ENCODE results near the gene PPP2R2C.

Gene PPP2R2C

DNA sequence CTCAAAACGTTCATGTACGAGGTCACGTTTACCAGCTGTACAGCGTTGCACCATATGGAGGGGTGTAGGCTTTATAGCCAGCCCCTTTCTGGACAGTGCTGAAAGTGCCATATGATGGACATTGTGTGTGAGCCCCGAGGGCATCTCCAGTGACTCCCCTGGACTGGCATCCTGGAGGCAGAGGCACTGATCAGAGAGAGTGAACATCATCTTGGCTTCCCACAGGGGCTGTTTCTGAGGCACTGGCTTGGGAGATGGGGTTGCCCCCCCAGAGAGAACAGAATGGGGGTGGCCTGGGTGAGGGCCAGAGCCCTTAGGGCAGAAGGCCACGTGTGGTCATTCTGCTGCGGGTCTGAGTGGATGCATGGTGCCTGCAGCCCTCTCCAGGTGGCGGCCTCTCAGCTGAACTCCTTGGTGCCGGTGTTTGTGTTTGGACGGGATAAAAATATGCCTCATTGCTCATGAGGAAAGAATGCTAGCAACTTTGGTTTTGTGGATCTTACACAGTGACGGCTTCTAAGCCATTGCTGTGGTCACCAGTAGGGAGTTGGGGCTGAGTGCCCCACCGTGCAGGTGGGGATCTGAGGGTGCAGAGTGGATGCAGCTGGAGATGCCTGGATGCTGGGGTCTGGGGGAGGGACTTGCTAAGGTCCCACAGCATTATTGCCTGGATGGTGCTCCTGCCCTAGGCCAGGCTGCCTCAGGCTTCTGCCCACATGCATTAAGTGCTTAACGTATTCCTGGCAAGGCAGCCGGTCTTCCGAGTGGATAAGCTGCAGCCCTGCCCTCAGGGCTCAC, 199.4 kb downstream of the PPP2R2C start:
- in situ Hi-C loops (cut with MboI; ENCODE audit: low sequenced_read_pairs), result loop anchor here (25.0 kb wide), 1 partner anchor 814 kb away; no protein-coding TSS in a partner anchor
- DNase-seq (ENCODE audit: low spot score in 2 of 2), result no peak
- H3K4me1 ChIP-seq, result peaks cover 4% of the 10 kb centered on the region
- no peaks in the 10 kb centered on the region for H3K9me3 ChIP-seq
- H3K4me3 ChIP-seq, result no peak overlapping the region
- H3K27me3 ChIP-seq (ENCODE audit: low read depth), result no peaks in the 10 kb centered on the region
- H3K36me3 ChIP-seq (replicated peaks), result no peaks in the 10 kb centered on the region; the same call in 1 of the 2 replicates

DNA sequence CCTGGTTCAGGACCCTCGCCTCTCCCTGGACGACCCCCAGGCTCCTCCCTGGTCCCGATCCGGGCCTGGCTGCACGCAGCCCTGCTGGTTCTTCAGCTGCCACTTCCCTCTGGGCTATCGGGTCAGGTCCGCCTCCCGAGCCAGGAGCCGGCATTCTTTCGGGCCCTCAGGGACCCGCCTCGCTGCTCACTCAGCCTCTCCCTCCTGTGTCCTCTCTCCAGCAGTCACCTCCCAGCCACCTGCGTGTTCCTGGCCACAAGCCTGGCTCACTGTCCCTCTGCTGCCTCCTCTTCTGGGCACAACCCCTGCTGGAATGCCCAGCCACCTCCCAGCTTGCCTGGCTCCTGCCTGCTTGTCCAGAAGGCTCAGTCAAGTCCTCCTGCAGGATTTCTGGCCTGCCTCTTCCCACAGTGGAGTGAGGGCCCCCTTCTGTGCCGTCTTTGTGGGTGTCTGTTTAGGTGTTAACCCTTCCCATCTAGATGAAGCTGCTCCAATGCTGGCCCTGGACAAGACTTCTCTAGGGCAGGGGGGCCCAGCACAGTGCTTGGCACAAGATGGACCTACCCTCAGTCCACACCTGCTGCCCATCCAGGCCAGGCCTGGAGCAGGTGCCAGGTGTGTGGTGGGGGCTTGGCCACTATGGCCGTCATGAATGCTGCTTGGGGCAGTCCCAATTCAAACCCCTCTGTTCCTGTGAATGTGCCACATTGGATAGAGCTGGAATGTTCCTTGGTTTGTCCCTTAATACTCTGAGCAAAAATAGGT, 200.5 kb downstream of the PPP2R2C start:
- Histone ChIP-seq H3K36me3 (replicated peaks) (no peaks in the 10 kb centered on the region; the same call in 1 of the 2 replicates), H3K4me3 (no peak overlapping the region), H3K4me1 (peaks cover 4% of the 10 kb centered on the region), H3K27me3 (ENCODE audit: low read depth) (no peaks in the 10 kb centered on the region), H3K9me3 (no peaks in the 10 kb centered on the region)
- DNase-seq (ENCODE audit: low spot score in 2 of 2), result no peak
- in situ Hi-C loops (cut with MboI; ENCODE audit: low sequenced_read_pairs), result loop anchor here (25.0 kb wide), 1 partner anchor 815 kb away; no protein-coding TSS in a partner anchor

DNA sequence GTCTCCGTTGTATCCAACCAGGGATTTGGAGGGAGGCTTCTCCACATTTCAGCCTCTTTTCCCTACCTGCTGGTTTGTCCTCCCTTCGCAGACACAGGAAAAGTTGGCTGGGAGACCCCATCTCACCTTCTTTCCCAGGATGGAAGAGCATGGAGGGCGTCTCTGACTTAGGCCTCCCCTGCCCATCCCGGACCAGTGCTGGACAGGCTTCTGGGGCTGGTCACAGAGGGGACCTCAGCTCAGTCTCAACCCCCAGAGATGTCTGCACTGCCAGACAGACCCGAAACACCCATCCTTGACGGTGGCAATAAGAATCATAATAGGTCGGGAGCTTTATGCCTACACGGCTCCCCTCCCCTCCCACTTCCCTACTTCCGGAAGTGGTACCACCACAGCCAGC, 201.2 kb downstream of the PPP2R2C start:
- Histone ChIP-seq H3K36me3 (replicated peaks) (no peaks in the 10 kb centered on the region; the same call in 1 of the 2 replicates), H3K4me1 (peaks cover 4% of the 10 kb centered on the region), H3K9me3 (no peaks in the 10 kb centered on the region), H3K4me3 (no peak overlapping the region), H3K27me3 (ENCODE audit: low read depth) (no peaks in the 10 kb centered on the region)
- in situ Hi-C loops (cut with MboI; ENCODE audit: low sequenced_read_pairs), result loop anchor here (25.0 kb wide), 1 partner anchor 816 kb away; no protein-coding TSS in a partner anchor
- no peak for DNase-seq (ENCODE audit: low spot score in 2 of 2)

DNA sequence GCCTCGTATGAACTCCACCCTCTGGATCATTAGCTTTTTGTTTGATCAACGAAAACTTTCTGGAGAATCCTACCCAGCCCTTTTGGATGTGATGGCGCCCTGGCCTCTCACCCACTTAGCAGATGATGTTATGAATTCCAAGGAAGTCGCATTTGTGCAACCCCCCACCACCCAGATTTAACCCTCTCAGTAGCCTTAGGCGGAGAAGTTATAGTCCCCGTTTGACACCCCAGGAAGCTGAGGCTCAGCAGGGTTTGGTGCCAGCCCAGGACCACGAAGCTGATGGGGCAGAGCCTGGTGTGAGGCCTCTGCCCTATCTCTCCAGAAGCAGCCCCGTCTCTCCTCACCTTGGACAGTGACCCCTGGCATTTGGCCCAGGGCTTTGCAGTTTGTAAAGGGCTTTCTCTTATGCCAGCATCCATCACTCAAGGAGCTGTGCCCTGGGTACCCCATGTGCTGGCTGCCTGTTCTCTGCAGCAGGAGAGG, 201.7 kb downstream of the PPP2R2C start:
- Histone ChIP-seq H3K36me3 (replicated peaks) (no peaks in the 10 kb centered on the region; the same call in 1 of the 2 replicates), H3K4me1 (peaks cover 4% of the 10 kb centered on the region), H3K27me3 (ENCODE audit: low read depth) (no peaks in the 10 kb centered on the region), H3K4me3 (peak overlapping the region; percentile 85), H3K9me3 (no peaks in the 10 kb centered on the region)
- in situ Hi-C loops (cut with MboI; ENCODE audit: low sequenced_read_pairs), result loop anchor here (25.0 kb wide), 1 partner anchor 817 kb away; no protein-coding TSS in a partner anchor
- no peak for DNase-seq (ENCODE audit: low spot score in 2 of 2)

Data from HAP-1 (cell line).